Upper lobe of right lung (tissue), 1 donor: ENCODE measurements around the gene DLG3. TPM values are rescaled to one million over a fixed set of nuclear protein-coding genes. Genes with fewer than 3 reads are reported as not detected.

Experiments used
- ATAC-seq: fragments of 200-7000 bp; cut with Tn5 transposase; one replicate; pipeline ENCODE4 v1.9.1; 2020; ENCODE audit warnings: mild to moderate bottlenecking, moderate library complexity
- DNase-seq: peaks from one replicate; pipeline ENCODE4 v3.0.0-alpha.2; 2020
- H3K27ac ChIP-seq: fragments of 200-600 bp; one replicate; pipeline ENCODE4 v1.8.0; 2022
- H3K27me3 ChIP-seq: fragments of 200-600 bp; one replicate; pipeline ENCODE4 v1.8.0; 2022; ENCODE audit warnings: mild to moderate bottlenecking
- H3K36me3 ChIP-seq: fragments of 200-600 bp; one replicate; pipeline ENCODE4 v1.8.0; 2022
- H3K4me1 ChIP-seq: fragments of 200-600 bp; one replicate; pipeline ENCODE4 v1.8.0; 2022
- H3K4me3 ChIP-seq: fragments of 200-600 bp; one replicate; pipeline ENCODE4 v1.8.0; 2022; ENCODE audit warnings: mild to moderate bottlenecking
- H3K9me3 ChIP-seq: fragments of 200-600 bp; one replicate; pipeline ENCODE4 v1.8.0; 2022
- intact Hi-C: fragments of 100-400 bp; cut with DNase I; formaldehyde crosslinking; loops from one replicate; pipeline ENCODE4 v1.11.0; 2022
- total RNA-seq: library from RNA; stranded (reverse); fragmentation: NEBNext Ultra II Directional; extraction: Animal tissue kit (Norgen Biotek cat#: 25700); gene quantifications from one replicate; pipeline ENCODE4 v1.2.1, GENCODE V29; 2021
- TF ChIP-seq, protein P1 (sequence below): fragments of 200-600 bp; IDR thresholded peaks from one replicate; pipeline ENCODE4 v1.8.0; 2022; ENCODE audit warnings: antibody characterized with exemption
- donor health status: DM: no; HTN: yes; CAD: no; lungs with severe emphysema.

DLG3 gene
- total RNA-seq, 1 donor from 2014 or later = 24.4 TPM

- ATAC-seq (no peak), DNase-seq (no peak)
- Histone ChIP-seq H3K27me3 (peaks cover 5% of the 10 kb centered on the region), H3K9me3 (no peaks in the 10 kb centered on the region), H3K36me3 (no peaks in the 10 kb centered on the region), H3K4me1 (no peaks in the 10 kb centered on the region), H3K27ac (no peak overlapping the region), H3K4me3 (no peak overlapping the region)
- TF ChIP-seq, protein P1, sequence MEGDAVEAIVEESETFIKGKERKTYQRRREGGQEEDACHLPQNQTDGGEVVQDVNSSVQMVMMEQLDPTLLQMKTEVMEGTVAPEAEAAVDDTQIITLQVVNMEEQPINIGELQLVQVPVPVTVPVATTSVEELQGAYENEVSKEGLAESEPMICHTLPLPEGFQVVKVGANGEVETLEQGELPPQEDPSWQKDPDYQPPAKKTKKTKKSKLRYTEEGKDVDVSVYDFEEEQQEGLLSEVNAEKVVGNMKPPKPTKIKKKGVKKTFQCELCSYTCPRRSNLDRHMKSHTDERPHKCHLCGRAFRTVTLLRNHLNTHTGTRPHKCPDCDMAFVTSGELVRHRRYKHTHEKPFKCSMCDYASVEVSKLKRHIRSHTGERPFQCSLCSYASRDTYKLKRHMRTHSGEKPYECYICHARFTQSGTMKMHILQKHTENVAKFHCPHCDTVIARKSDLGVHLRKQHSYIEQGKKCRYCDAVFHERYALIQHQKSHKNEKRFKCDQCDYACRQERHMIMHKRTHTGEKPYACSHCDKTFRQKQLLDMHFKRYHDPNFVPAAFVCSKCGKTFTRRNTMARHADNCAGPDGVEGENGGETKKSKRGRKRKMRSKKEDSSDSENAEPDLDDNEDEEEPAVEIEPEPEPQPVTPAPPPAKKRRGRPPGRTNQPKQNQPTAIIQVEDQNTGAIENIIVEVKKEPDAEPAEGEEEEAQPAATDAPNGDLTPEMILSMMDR = no peak
- intact Hi-C loops = no loop called here
These were observed 4.9 kb downstream of the DLG3 start for GRCh38 chrX:70449457-70449966.

DNA sequence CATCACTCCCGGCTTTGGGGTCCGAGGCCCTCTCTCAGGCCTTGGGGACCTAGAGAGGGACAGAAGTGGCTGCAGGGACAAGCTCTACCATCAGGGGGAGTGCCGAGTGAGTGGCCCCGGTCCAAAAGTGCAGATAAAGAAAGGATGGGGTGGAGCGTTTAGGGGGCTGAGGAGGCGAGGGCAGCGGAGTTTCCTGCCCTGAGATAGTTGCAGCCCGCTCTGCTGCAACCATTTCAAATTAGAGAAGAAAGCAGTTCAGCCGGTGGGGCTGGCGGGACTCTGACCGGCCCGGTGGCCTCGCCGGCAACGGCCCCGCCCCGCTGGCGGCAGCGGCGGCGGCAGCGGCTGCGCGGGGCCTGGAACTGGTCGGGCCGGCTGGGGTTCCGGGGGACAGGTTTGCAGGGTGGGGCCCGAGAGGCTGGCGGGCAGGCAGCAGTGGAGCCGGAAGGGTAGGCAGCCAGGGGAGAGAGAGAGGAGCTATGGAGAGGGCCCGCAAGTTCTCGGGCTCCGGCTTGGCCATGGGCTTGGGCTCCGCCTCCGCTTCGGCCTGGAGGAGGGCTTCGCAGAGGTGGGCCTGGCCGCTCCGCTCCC, 7.6 kb downstream of the DLG3 start:
- H3K27ac ChIP-seq = peak overlapping the region; percentile 42
- no peaks in the 10 kb centered on the region for H3K9me3 ChIP-seq
- peak overlapping the region; percentile 51 for H3K4me3 ChIP-seq
- no peaks in the 10 kb centered on the region for H3K4me1 ChIP-seq
- intact Hi-C loops = no loop called here
- TF ChIP-seq, protein P1 = peak; percentile 58
- H3K36me3 ChIP-seq = no peaks in the 10 kb centered on the region
- H3K27me3 ChIP-seq = no peaks in the 10 kb centered on the region
- peak; percentile 59 for ATAC-seq
- DNase-seq = peak; percentile 73

GRCh38 chrX:70453024-70453618, 8.5 kb downstream of the DLG3 start:
- DNase-seq (no peak), ATAC-seq (no peak)
- H3K4me1 ChIP-seq = no peaks in the 10 kb centered on the region
- H3K9me3 ChIP-seq = no peaks in the 10 kb centered on the region
- H3K36me3 ChIP-seq = no peaks in the 10 kb centered on the region
- intact Hi-C loops = no loop called here
- TF ChIP-seq, protein P1 = no peak
- no peak overlapping the region for H3K27ac ChIP-seq
- H3K4me3 ChIP-seq = peak overlapping the region; percentile 51
- H3K27me3 ChIP-seq = no peaks in the 10 kb centered on the region

GRCh38 chrX:70454441-70455365, 10.1 kb downstream of the DLG3 start:
- H3K4me1 ChIP-seq = no peaks in the 10 kb centered on the region
- intact Hi-C loops = no loop called here
- DNase-seq (peak; percentile 91), ATAC-seq (peak; percentile 93)
- H3K36me3 ChIP-seq = no peaks in the 10 kb centered on the region
- peak overlapping the region; percentile 53 for H3K4me3 ChIP-seq
- no peaks in the 10 kb centered on the region for H3K9me3 ChIP-seq
- no peaks in the 10 kb centered on the region for H3K27me3 ChIP-seq
- H3K27ac ChIP-seq = peak overlapping the region; percentile 70
- TF ChIP-seq, protein P1 = peak; percentile 73

DNA sequence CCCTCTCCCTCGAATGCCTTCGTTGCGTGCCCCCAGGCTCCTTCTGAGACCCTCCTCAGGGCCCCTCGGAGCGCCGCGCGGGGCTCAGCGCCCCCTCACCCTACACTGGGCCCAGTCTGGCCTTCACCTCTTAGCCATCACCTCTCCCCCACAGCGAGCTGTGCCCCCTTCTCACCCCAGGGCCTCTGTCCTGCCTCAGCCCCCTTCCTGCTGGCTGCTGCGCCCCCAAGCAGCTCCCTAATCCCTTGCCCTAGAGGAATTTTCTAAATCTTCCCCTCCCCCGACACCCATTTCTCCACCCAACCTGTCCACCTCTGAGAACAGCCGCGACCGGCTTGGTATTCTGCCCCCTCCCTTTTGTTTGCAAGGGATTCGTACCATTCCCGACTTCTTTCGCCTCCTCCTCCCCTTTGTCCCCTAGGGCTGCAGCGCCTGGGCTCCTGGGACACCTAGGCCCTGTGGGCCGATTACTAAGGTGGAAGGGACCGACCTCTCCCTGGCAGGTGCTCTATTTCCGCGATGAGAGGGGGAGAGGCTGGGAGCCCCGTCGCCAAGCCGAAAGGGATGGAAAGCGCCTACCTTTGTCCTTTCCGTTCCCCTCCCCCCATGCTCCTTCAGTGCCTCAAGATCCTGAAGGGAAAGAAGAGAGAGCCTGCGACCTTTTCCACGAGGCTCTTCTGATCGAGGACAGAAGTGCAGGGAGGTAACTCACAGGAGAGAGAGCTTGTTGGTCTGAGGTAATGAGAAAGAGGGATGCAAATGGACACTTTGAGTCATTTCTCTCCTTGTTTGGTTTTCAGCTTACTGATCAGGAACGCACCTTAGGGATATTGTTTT, 10.9 kb downstream of the DLG3 start:
- TF ChIP-seq, protein P1 = no peak
- Histone ChIP-seq H3K27me3 (no peaks in the 10 kb centered on the region), H3K36me3 (no peaks in the 10 kb centered on the region), H3K9me3 (no peaks in the 10 kb centered on the region), H3K27ac (peak overlapping the region; percentile 70), H3K4me1 (no peaks in the 10 kb centered on the region), H3K4me3 (peak overlapping the region; percentile 53)
- intact Hi-C loops = no loop called here
- no peak for DNase-seq
- peak; percentile 1 for ATAC-seq
